K562 (cell line): ENCODE results near the gene IMPA2. TPM values are rescaled to one million over a fixed set of nuclear protein-coding genes. Genes with fewer than 3 reads are reported as not detected.

Source experiments
- ATAC-seq: fragments of 200-7000 bp; cut with Tn5 transposase; 3 replicates; pipeline ENCODE4 v1.9.1; 2020; ENCODE audit warnings: moderate library complexity
- BruUV-seq: library from RNA; stranded (reverse); fragments of 400-500 nt; replicated peaks from 2 replicates; lab custom pipeline; 2021; lab: Mats Ljungman, UMichigan
- CTCF ChIA-PET: fragments of 300-600 bp; formaldehyde crosslinking; extraction: SDS; loops from one replicate; lab custom pipeline; 2021; ENCODE audit warnings: low intra/inter-chr PET ratio; lab: Yijun Ruan, JAX
- POLR2A ChIA-PET: fragments of 300-600, 350-650 bp; sonication (Branson Sonifier 250); formaldehyde crosslinking; extraction: SDS; loops from one replicate; lab custom pipeline; 2021; ENCODE audit warnings: antibody characterized with exemption, inconsistent platforms; lab: Yijun Ruan, JAX
- DNase-seq, 4 experiments: peaks; one replicate each; pipeline versions ENCODE4 v3.0.0 to v3.0.0-alpha.2; 2011 to 2018; ENCODE audit warnings: low spot score in 3 of 4, mixed read lengths in 3 of 4; ENCODE audit errors: extremely low read depth in 1 of 4
- FAIRE-seq: peaks from 2 replicates; lab custom pipeline; 2011; peaks lifted over from hg19 to GRCh38; lab: Jason Lieb, UNC
- H2AFZ ChIP-seq: 2 replicates; pipeline ENCODE4 v1.6.0; 2011; ENCODE audit warnings: low read depth, low read length, control low read depth, inconsistent platforms
- H3K27ac ChIP-seq: fragments of 200-600 bp; 3 replicates; pipeline ENCODE4 v1.8.0; 2011; ENCODE audit warnings: low read depth, mild to moderate bottlenecking, control low read depth, inconsistent platforms, low read length, moderate library complexity, mixed read lengths; ENCODE audit errors: extremely low read depth
- H3K27me3 ChIP-seq, 2 experiments: fragments of 300-600 bp in 1 of 2; 2 replicates in 1 of 2; 3 replicates in 1 of 2; pipeline versions ENCODE4 v1.6.0 to v1.8.0; 2011; ENCODE audit warnings: inconsistent platforms in 2 of 2, low read length in 2 of 2, mild to moderate bottlenecking in 1 of 2, mixed read lengths in 1 of 2, moderate library complexity in 1 of 2; ENCODE audit not compliant: control insufficient read depth in 2 of 2, insufficient read depth in 2 of 2
- H3K36me3 ChIP-seq: fragments of 300-600 bp; 3 replicates; pipeline ENCODE4 v1.8.0; 2011; ENCODE audit warnings: mild to moderate bottlenecking, low read length, inconsistent platforms; ENCODE audit not compliant: control insufficient read depth, insufficient read depth
- H3K4me1 ChIP-seq, 2 experiments: fragments of 200-600 bp in 1 of 2; replicated peaks in 1 of 2; 2 replicates in 1 of 2; 3 replicates in 1 of 2; pipeline versions ENCODE4 v1.5.1 to v1.8.0; 2011; ENCODE audit warnings: inconsistent platforms in 2 of 2, low read length in 2 of 2, mild to moderate bottlenecking in 1 of 2, mixed read lengths in 1 of 2, moderate library complexity in 1 of 2; ENCODE audit not compliant: control insufficient read depth in 2 of 2, insufficient read depth in 2 of 2
- H3K4me2 ChIP-seq: 2 replicates; pipeline ENCODE4 v1.6.1; 2011; ENCODE audit warnings: low read length, control low read depth, inconsistent platforms, mixed read lengths; ENCODE audit not compliant: insufficient read depth
- H3K4me3 ChIP-seq: fragments of 200-600 bp; sonication (generic), shearing (Covaris generic); 2 replicates; pipeline ENCODE4 v1.5.1; 2016; ENCODE audit warnings: control low read depth, inconsistent platforms
- H3K79me2 ChIP-seq: fragments of 200-600 bp; 3 replicates; pipeline ENCODE4 v1.8.0; 2011; ENCODE audit warnings: low read length, inconsistent platforms; ENCODE audit not compliant: control insufficient read depth, insufficient read depth
- H3K9ac ChIP-seq, 2 experiments: 2 replicates each; pipeline versions ENCODE4 v1.6.0 to v1.6.1; 2011; ENCODE audit warnings: low read depth in 2 of 2, low read length in 2 of 2, control low read depth in 1 of 2, inconsistent platforms in 1 of 2, mild to moderate bottlenecking in 1 of 2, mixed read lengths in 1 of 2; ENCODE audit not compliant: insufficient read depth in 1 of 2
- H3K9me1 ChIP-seq: one replicate; pipeline ENCODE4 v1.6.0; 2011; ENCODE audit warnings: inconsistent platforms, mild to moderate bottlenecking, low read length, moderate library complexity; ENCODE audit not compliant: control insufficient read depth, insufficient read depth
- H3K9me3 ChIP-seq: replicated peaks from 2 replicates; pipeline ENCODE4 v1.5.1; 2011; ENCODE audit warnings: low read depth, low read length, inconsistent platforms; ENCODE audit not compliant: control insufficient read depth, insufficient read depth
- H4K20me1 ChIP-seq: replicated peaks from 2 replicates; pipeline ENCODE4 v1.6.1; 2011; ENCODE audit warnings: low read length, inconsistent platforms, mixed read lengths; ENCODE audit not compliant: control insufficient read depth, insufficient read depth
- HNRNPLL ChIP-seq: fragments of 200-400 bp; formaldehyde crosslinking; IDR thresholded peaks from 2 replicates; pipeline ENCODE4 v1.6.1; 2017; ENCODE audit warnings: low read length, low read depth, mild to moderate bottlenecking; ENCODE audit not compliant: poor library complexity, severe bottlenecking
- POLR3G ChIP-seq: IDR thresholded peaks from 2 replicates; pipeline ENCODE4 v1.6.1; 2011; ENCODE audit not compliant: insufficient read length, insufficient replicate concordance; ENCODE audit errors: extremely low read depth
- RBM34 ChIP-seq: fragments of 200-400 bp; formaldehyde crosslinking; IDR thresholded peaks from 2 replicates; pipeline ENCODE4 v1.6.1; 2018; ENCODE audit warnings: low read length, borderline replicate concordance; ENCODE audit not compliant: insufficient read depth
- WGBS: fragments of 100-300 bp; shearing (Covaris generic); methylation state at CpG from one replicate; pipeline ENCODE4 v1.1.6; 2016; ENCODE audit warnings: low coverage, mixed read lengths; ENCODE audit not compliant: insufficient coverage; ENCODE audit errors: missing lambda C conversion rate; 5-methylcytosine and 5-hydroxymethylcytosine counted together
- in situ Hi-C: fragments of 300-500 bp; cut with MboI; formaldehyde crosslinking; loops from 4 replicates; pipeline ENCODE4 v1.15.0; 2018; ENCODE audit warnings: inconsistent platforms, mixed read lengths
- intact Hi-C: fragments of 100-400 bp; cut with micrococcal nuclease; formaldehyde crosslinking; loops from 2 replicates; pipeline ENCODE4 v1.14.2; 2022
- polyA plus RNA-seq, 8 experiments: library from polyadenylated mRNA; depleted of rRNA in 4 of 8; stranded (reverse) in 5 of 8; unstranded in 3 of 8; fragments of >200 nt; fragmentation: Nextera tagmentation in 2 of 8; fragmentation: Illumina TruSeq in 1 of 8; extraction: Ambion mirVana in 2 of 8; extraction: Trizol in 1 of 8; gene quantifications; 2 replicates each; pipeline versions ENCODE4 v1.2.1 to v1.2.3, GENCODE V29; 2011 to 2014; ENCODE audit warnings: inconsistent platforms in 1 of 8, missing spikeins in 1 of 8
- total RNA-seq, 7 experiments: library from RNA; depleted of rRNA in 6 of 7; stranded (reverse); fragments of >200 nt in 6 of 7; fragmentation: Illumina TruSeq in 2 of 7; extraction: Trizol in 2 of 7; gene quantifications; 2 replicates each; pipeline versions ENCODE4 v1.2.1 to v1.2.3, GENCODE V29; 2011 to 2021; ENCODE audit warnings: low replicate concordance in 1 of 7

Gene IMPA2
- total and polyA plus RNA-seq, 9 of the 15 experiments (the other 6 are each of a cell fraction or from before 2014, with no cell fraction given), result 0.62 to 11.3 (median 5.7) TPM

GRCh38 chr18:12031846-12032245 lies 50.5 kb downstream of the IMPA2 start:
- ChIA-PET POLR2A (interaction anchor here (0.5 kb wide), 1 partner anchor 98 kb away, joined by 3 read pairs; no protein-coding TSS in a partner anchor), CTCF (no interaction called here)
- no TSS peak for BruUV-seq
- H3K9ac ChIP-seq, result no peak overlapping the region
- no peak overlapping the region for H3K4me3 ChIP-seq
- DNase-seq, result no peak
- no peaks in the 10 kb centered on the region for H3K36me3 ChIP-seq
- intact Hi-C loops, result loop anchor here (10.0 kb wide), 2 partner anchors 297 to 377 kb away; no protein-coding TSS in a partner anchor
- in situ Hi-C loops, result loop anchor here (10.0 kb wide), 1 partner anchor 377 kb away; no protein-coding TSS in a partner anchor
- no peak overlapping the region for H3K4me2 ChIP-seq
- H4K20me1 ChIP-seq, result no peaks in the 10 kb centered on the region; the same call in 1 of the 2 replicates
- peaks cover 7 to 35% of the 10 kb centered on the region in 2 experiments; a peak in 4 of 5 replicates for H3K27me3 ChIP-seq
- ATAC-seq, result no peak
- H2AFZ ChIP-seq, result no peak overlapping the region
- WGBS, result 11% methylated on average over 6 of the region's 7 CpGs
- H3K9me3 ChIP-seq, result no peaks in the 10 kb centered on the region
- FAIRE-seq, result no peak
- peaks cover 0 to 3% of the 10 kb centered on the region in 2 experiments; a peak in 1 of 5 replicates for H3K4me1 ChIP-seq
- no peak overlapping the region for H3K27ac ChIP-seq
- H3K79me2 ChIP-seq, result no peaks in the 10 kb centered on the region
- H3K9me1 ChIP-seq, result no peaks in the 10 kb centered on the region
- TF ChIP-seq HNRNPLL (no peak), RBM34 (no peak), POLR3G (no peak)
